ENCODE results near the gene CHRNA1.

Gene CHRNA1

GRCh38 chr2:174764280-174765255 lies at the start of gene CHRNA1:
CHRNA1 (minus strand) TSS chr2:174764472; CDS start chr2:174764394, 78 bp downstream.
- peak; percentile 53 for DNase-seq (ENCODE audit: low spot score)

GRCh38 chr2:174812037-174812436 lies 47.8 kb upstream of the CHRNA1 start:
- no peak for DNase-seq (ENCODE audit: low spot score)

GRCh38 chr2:174807931-174808330 lies 43.7 kb upstream of the CHRNA1 start:
- no peak for DNase-seq (ENCODE audit: low spot score)

GRCh38 chr2:174805803-174806202 lies 41.5 kb upstream of the CHRNA1 start:
- no peak for DNase-seq (ENCODE audit: low spot score)

GRCh38 chr2:174802459-174802858 lies 38.2 kb upstream of the CHRNA1 start:
- peak; percentile 79 for DNase-seq (ENCODE audit: low spot score)

- no peak for DNase-seq (ENCODE audit: low spot score)
These were observed 36.3 kb upstream of the CHRNA1 start for GRCh38 chr2:174800436-174801205.

- no peak for DNase-seq (ENCODE audit: low spot score)
These were observed 34.5 kb upstream of the CHRNA1 start for GRCh38 chr2:174798801-174799200.

GRCh38 chr2:174797781-174798276 lies 33.6 kb upstream of the CHRNA1 start:
- peak; percentile 44 for DNase-seq (ENCODE audit: low spot score)

- no peak for DNase-seq (ENCODE audit: low spot score)
These were observed 32.1 kb upstream of the CHRNA1 start for GRCh38 chr2:174796319-174796771.

- peak; percentile 28 for DNase-seq (ENCODE audit: low spot score)
These were observed 30.6 kb upstream of the CHRNA1 start for GRCh38 chr2:174794851-174795374.

- DNase-seq (ENCODE audit: low spot score): no peak
These were observed 28.2 kb upstream of the CHRNA1 start for GRCh38 chr2:174792309-174793025.

- no peak for DNase-seq (ENCODE audit: low spot score)
These were observed 27.5 kb upstream of the CHRNA1 start for GRCh38 chr2:174791746-174792280.

- DNase-seq (ENCODE audit: low spot score): no peak
These were observed 26.7 kb upstream of the CHRNA1 start for GRCh38 chr2:174791020-174791419.

- DNase-seq (ENCODE audit: low spot score): no peak
These were observed 24.7 kb upstream of the CHRNA1 start for GRCh38 chr2:174789001-174789400.

- peak; percentile 68 for DNase-seq (ENCODE audit: low spot score)
These were observed 24.1 kb upstream of the CHRNA1 start for GRCh38 chr2:174788291-174788929.

GRCh38 chr2:174787487-174788205 lies 23.4 kb upstream of the CHRNA1 start:
- DNase-seq (ENCODE audit: low spot score): peak; percentile 97

- DNase-seq (ENCODE audit: low spot score): peak; percentile 18
These were observed 21.9 kb upstream of the CHRNA1 start for GRCh38 chr2:174786066-174786725.

- no peak for DNase-seq (ENCODE audit: low spot score)
These were observed 21.2 kb upstream of the CHRNA1 start for GRCh38 chr2:174785481-174785880.

GRCh38 chr2:174784909-174785308 lies 20.6 kb upstream of the CHRNA1 start:
- DNase-seq (ENCODE audit: low spot score): no peak

GRCh38 chr2:174784316-174784715 lies 20.0 kb upstream of the CHRNA1 start:
- no peak for DNase-seq (ENCODE audit: low spot score)

All from AG08395 (cell line).